ENCODE measurements around the gene CDK14.

GRCh38 chr7:90663176-90663575 is 67.1 kb downstream of the CDK14 start:
- TF ChIP-seq CTCF (conservative IDR thresholded peaks at IDR 0.05) = no peak
- TF ChIP-seq EZH2 (IDR thresholded peaks at IDR 0.05; ENCODE audit: low read depth) = no peak
